Caki2 (cell line): ENCODE results near the gene CFAP46. TPM values are rescaled to one million over a fixed set of nuclear protein-coding genes. Genes with fewer than 3 reads are reported as not detected.

Source experiments
- DNase-seq: peaks from one replicate; pipeline ENCODE4 v3.0.0-alpha.2; 2015; ENCODE audit warnings: low read depth
- in situ Hi-C: cut with HindIII; loops from 2 replicates; pipeline ENCODE4 v1.10.0; 2016; ENCODE audit warnings: low sequenced_read_pairs, low pct_unique_long_range_greater_than_20kb, mixed read lengths
- total RNA-seq: library from RNA; depleted of rRNA; stranded (reverse); fragments of >200 nt; shearing (Covaris generic); gene quantifications from 2 replicates; pipeline ENCODE4 v1.2.3, GENCODE V29; 2014; ENCODE audit warnings: low replicate concordance

Gene CFAP46
- total RNA-seq, 1 experiment from 2014 or later: not detected

- in situ Hi-C loops: no loop called here
- no peak for DNase-seq
These were observed 11.1 kb upstream of the CFAP46 start for GRCh38 chr10:132953428-132953827.

GRCh38 chr10:132951926-132952325 lies 9.6 kb upstream of the CFAP46 start:
- in situ Hi-C loops: no loop called here
- DNase-seq: no peak

GRCh38 chr10:132948351-132948750 lies 6.0 kb upstream of the CFAP46 start:
- in situ Hi-C loops: no loop called here

GRCh38 chr10:132947843-132948242 lies 5.5 kb upstream of the CFAP46 start:
- DNase-seq: no peak
- in situ Hi-C loops: no loop called here

More at GRCh38 chr10:132948351-132948750, 6.0 kb upstream of the CFAP46 start:
- DNase-seq: no peak

GRCh38 chr10:132946806-132947546 lies 4.6 kb upstream of the CFAP46 start:
- in situ Hi-C loops: no loop called here
- DNase-seq: no peak

- DNase-seq: no peak
- in situ Hi-C loops: no loop called here
These were observed 3.9 kb upstream of the CFAP46 start for GRCh38 chr10:132946311-132946710.

GRCh38 chr10:132945894-132946255 lies 3.5 kb upstream of the CFAP46 start:
- in situ Hi-C loops: no loop called here
- no peak for DNase-seq

- no peak for DNase-seq
- in situ Hi-C loops: no loop called here
These were observed 2.9 kb upstream of the CFAP46 start for GRCh38 chr10:132945125-132945893.

- DNase-seq: no peak
- in situ Hi-C loops: no loop called here
These were observed 2.1 kb upstream of the CFAP46 start for GRCh38 chr10:132944510-132944909.

GRCh38 chr10:132943791-132944404 lies 1.5 kb upstream of the CFAP46 start:
- in situ Hi-C loops: no loop called here
- DNase-seq: no peak

- in situ Hi-C loops: no loop called here
- no peak for DNase-seq
These were observed 854 bp upstream of the CFAP46 start for GRCh38 chr10:132943058-132943790.

- in situ Hi-C loops: no loop called here
- no peak for DNase-seq
These were observed 724 bp downstream of the CFAP46 start for GRCh38 chr10:132941640-132942051.

- in situ Hi-C loops: no loop called here
- DNase-seq: no peak
These were observed 1.4 kb downstream of the CFAP46 start for GRCh38 chr10:132940791-132941465.

- in situ Hi-C loops: no loop called here
- peak; percentile 29 for DNase-seq
These were observed 2.2 kb downstream of the CFAP46 start for GRCh38 chr10:132939957-132940790.

- no peak for DNase-seq
- in situ Hi-C loops: no loop called here
These were observed 2.9 kb downstream of the CFAP46 start for GRCh38 chr10:132939378-132939955.

- in situ Hi-C loops: no loop called here
These were observed 3.7 kb downstream of the CFAP46 start for GRCh38 chr10:132938472-132939339.

More at GRCh38 chr10:132938472-132939339, 3.7 kb downstream of the CFAP46 start:
- DNase-seq: peak; percentile 7
